Activated naive CD4-positive, alpha-beta T cell treated with anti-CD3 and anti-CD28 coated beads, Interleukin-2, amount 50 U/mL, for 24 hours (primary cell): ENCODE data around the gene MYRIP.

Experiments used
- H3K27ac Mint-ChIP-seq: one replicate; pipeline ENCODE4 v1.8.0; 2021; ENCODE audit warnings: mild to moderate bottlenecking, mixed read lengths
- H3K27me3 Mint-ChIP-seq: one replicate; pipeline ENCODE4 v1.8.0; 2021; ENCODE audit warnings: mixed read lengths
- H3K36me3 Mint-ChIP-seq: one replicate; pipeline ENCODE4 v1.8.0; 2021; ENCODE audit warnings: mixed read lengths
- H3K4me1 Mint-ChIP-seq: one replicate; pipeline ENCODE4 v1.8.0; 2021; ENCODE audit warnings: mixed read lengths
- H3K4me3 Mint-ChIP-seq: one replicate; pipeline ENCODE4 v1.8.0; 2021; ENCODE audit warnings: mild to moderate bottlenecking, mixed read lengths
- H3K9me3 Mint-ChIP-seq: one replicate; pipeline ENCODE4 v1.8.0; 2021; ENCODE audit warnings: mixed read lengths

The MYRIP gene

GRCh38 chr3:39911465-39912309 is 102.3 kb downstream of the MYRIP start:
- no peak overlapping the region for H3K4me3 Mint-ChIP-seq
- peak overlapping the region; percentile 26 for H3K27ac Mint-ChIP-seq
- H3K9me3 Mint-ChIP-seq, result no peaks in the 10 kb centered on the region
- no peaks in the 10 kb centered on the region for H3K4me1 Mint-ChIP-seq
- no peaks in the 10 kb centered on the region for H3K36me3 Mint-ChIP-seq
- no peaks in the 10 kb centered on the region for H3K27me3 Mint-ChIP-seq

GRCh38 chr3:39915027-39915426 is 105.6 kb downstream of the MYRIP start:
- Mint-ChIP-seq H3K36me3 (no peaks in the 10 kb centered on the region), H3K27me3 (no peaks in the 10 kb centered on the region), H3K9me3 (no peaks in the 10 kb centered on the region), H3K4me3 (no peak overlapping the region), H3K27ac (no peak overlapping the region), H3K4me1 (no peaks in the 10 kb centered on the region)

- Mint-ChIP-seq H3K27me3 (no peaks in the 10 kb centered on the region), H3K9me3 (no peaks in the 10 kb centered on the region), H3K36me3 (no peaks in the 10 kb centered on the region), H3K4me3 (no peak overlapping the region), H3K4me1 (no peaks in the 10 kb centered on the region), H3K27ac (no peak overlapping the region)
Measured at GRCh38 chr3:39917065-39917773, 107.8 kb downstream of the MYRIP start.

GRCh38 chr3:39919281-39919680 is 109.9 kb downstream of the MYRIP start:
- Mint-ChIP-seq H3K27ac (no peak overlapping the region), H3K4me3 (no peak overlapping the region), H3K27me3 (no peaks in the 10 kb centered on the region), H3K36me3 (no peaks in the 10 kb centered on the region), H3K4me1 (no peaks in the 10 kb centered on the region), H3K9me3 (peaks cover 1% of the 10 kb centered on the region)

- Mint-ChIP-seq H3K4me1 (no peaks in the 10 kb centered on the region), H3K4me3 (no peak overlapping the region), H3K9me3 (peaks cover 9% of the 10 kb centered on the region), H3K36me3 (no peaks in the 10 kb centered on the region), H3K27me3 (no peaks in the 10 kb centered on the region), H3K27ac (no peak overlapping the region)
Measured at GRCh38 chr3:39920271-39920670, 110.9 kb downstream of the MYRIP start.

GRCh38 chr3:39927479-39927878 is 118.1 kb downstream of the MYRIP start:
- H3K4me3 Mint-ChIP-seq, result no peak overlapping the region
- H3K4me1 Mint-ChIP-seq, result no peaks in the 10 kb centered on the region
- H3K27me3 Mint-ChIP-seq, result no peaks in the 10 kb centered on the region
- peaks cover 9% of the 10 kb centered on the region for H3K9me3 Mint-ChIP-seq
- H3K27ac Mint-ChIP-seq, result no peak overlapping the region
- no peaks in the 10 kb centered on the region for H3K36me3 Mint-ChIP-seq

GRCh38 chr3:39933986-39934693 is 124.7 kb downstream of the MYRIP start:
- H3K9me3 Mint-ChIP-seq, result no peaks in the 10 kb centered on the region
- peaks cover 5% of the 10 kb centered on the region for H3K27me3 Mint-ChIP-seq
- no peaks in the 10 kb centered on the region for H3K4me1 Mint-ChIP-seq
- no peak overlapping the region for H3K27ac Mint-ChIP-seq
- no peak overlapping the region for H3K4me3 Mint-ChIP-seq
- no peaks in the 10 kb centered on the region for H3K36me3 Mint-ChIP-seq

GRCh38 chr3:39934696-39935095 is 125.3 kb downstream of the MYRIP start:
- peaks cover 6% of the 10 kb centered on the region for H3K27me3 Mint-ChIP-seq
- H3K4me1 Mint-ChIP-seq, result no peaks in the 10 kb centered on the region
- H3K27ac Mint-ChIP-seq, result no peak overlapping the region
- no peaks in the 10 kb centered on the region for H3K9me3 Mint-ChIP-seq
- H3K36me3 Mint-ChIP-seq, result no peaks in the 10 kb centered on the region
- no peak overlapping the region for H3K4me3 Mint-ChIP-seq

- H3K36me3 Mint-ChIP-seq, result no peaks in the 10 kb centered on the region
- no peaks in the 10 kb centered on the region for H3K9me3 Mint-ChIP-seq
- no peaks in the 10 kb centered on the region for H3K4me1 Mint-ChIP-seq
- H3K27ac Mint-ChIP-seq, result no peak overlapping the region
- no peak overlapping the region for H3K4me3 Mint-ChIP-seq
- peaks cover 6% of the 10 kb centered on the region for H3K27me3 Mint-ChIP-seq
Measured at GRCh38 chr3:39935261-39935660, 125.9 kb downstream of the MYRIP start.

- Mint-ChIP-seq H3K4me3 (no peak overlapping the region), H3K27ac (no peak overlapping the region), H3K4me1 (no peaks in the 10 kb centered on the region), H3K27me3 (peaks cover 6% of the 10 kb centered on the region), H3K36me3 (no peaks in the 10 kb centered on the region), H3K9me3 (no peaks in the 10 kb centered on the region)
Measured at GRCh38 chr3:39936848-39937247, 127.4 kb downstream of the MYRIP start.

- Mint-ChIP-seq H3K9me3 (no peaks in the 10 kb centered on the region), H3K4me3 (no peak overlapping the region), H3K4me1 (no peaks in the 10 kb centered on the region), H3K27ac (no peak overlapping the region), H3K27me3 (peaks cover 6% of the 10 kb centered on the region), H3K36me3 (no peaks in the 10 kb centered on the region)
Measured at GRCh38 chr3:39937315-39937714, 127.9 kb downstream of the MYRIP start.

- peaks cover 9% of the 10 kb centered on the region for H3K27me3 Mint-ChIP-seq
- no peak overlapping the region for H3K27ac Mint-ChIP-seq
- no peak overlapping the region for H3K4me3 Mint-ChIP-seq
- no peaks in the 10 kb centered on the region for H3K9me3 Mint-ChIP-seq
- H3K4me1 Mint-ChIP-seq, result no peaks in the 10 kb centered on the region
- H3K36me3 Mint-ChIP-seq, result no peaks in the 10 kb centered on the region
Measured at GRCh38 chr3:39937874-39938273, 128.5 kb downstream of the MYRIP start.

- no peak overlapping the region for H3K4me3 Mint-ChIP-seq
- no peaks in the 10 kb centered on the region for H3K36me3 Mint-ChIP-seq
- no peak overlapping the region for H3K27ac Mint-ChIP-seq
- no peaks in the 10 kb centered on the region for H3K4me1 Mint-ChIP-seq
- H3K9me3 Mint-ChIP-seq, result peaks cover 2% of the 10 kb centered on the region
- peaks cover 9% of the 10 kb centered on the region for H3K27me3 Mint-ChIP-seq
Measured at GRCh38 chr3:39941931-39942330, 132.5 kb downstream of the MYRIP start.

GRCh38 chr3:39960515-39961191 is 151.2 kb downstream of the MYRIP start:
- Mint-ChIP-seq H3K36me3 (no peaks in the 10 kb centered on the region), H3K27ac (no peak overlapping the region), H3K27me3 (peaks cover 6% of the 10 kb centered on the region), H3K9me3 (peaks cover 6% of the 10 kb centered on the region), H3K4me3 (no peak overlapping the region), H3K4me1 (no peaks in the 10 kb centered on the region)

- Mint-ChIP-seq H3K27ac (no peak overlapping the region), H3K36me3 (no peaks in the 10 kb centered on the region), H3K9me3 (peaks cover 4% of the 10 kb centered on the region), H3K27me3 (peaks cover 3% of the 10 kb centered on the region), H3K4me1 (no peaks in the 10 kb centered on the region), H3K4me3 (no peak overlapping the region)
Measured at GRCh38 chr3:39961230-39961629, 151.8 kb downstream of the MYRIP start.
